ENCODE measurements around the gene CDS1.
"Not testable (repeated sequence)": the region's sequence is repeated elsewhere in the genome, so short reads cannot be mapped to it uniquely, and the experiment has no call there.

The CDS1 gene

DNA sequence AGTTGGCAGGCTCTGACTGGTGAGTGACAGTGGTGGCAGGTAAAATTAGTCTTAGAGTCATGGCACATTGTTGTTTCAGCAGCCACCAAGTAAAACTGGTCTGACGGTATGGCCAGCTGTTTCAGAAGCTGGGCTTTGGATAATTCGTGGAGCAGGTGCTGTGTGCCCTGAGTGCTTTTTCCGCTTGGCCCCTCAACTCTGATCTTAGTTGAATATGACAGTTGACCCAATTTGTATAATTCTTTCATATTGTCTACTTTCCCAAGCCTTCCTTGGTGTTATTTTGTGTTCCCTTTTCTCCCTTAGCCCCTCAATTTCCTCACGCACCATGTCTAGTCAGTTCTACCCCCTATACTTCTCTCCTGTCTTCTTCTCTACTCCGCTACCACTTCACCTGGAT is 32.0 kb downstream of the CDS1 start:
- no peak for DNase-seq

DNA sequence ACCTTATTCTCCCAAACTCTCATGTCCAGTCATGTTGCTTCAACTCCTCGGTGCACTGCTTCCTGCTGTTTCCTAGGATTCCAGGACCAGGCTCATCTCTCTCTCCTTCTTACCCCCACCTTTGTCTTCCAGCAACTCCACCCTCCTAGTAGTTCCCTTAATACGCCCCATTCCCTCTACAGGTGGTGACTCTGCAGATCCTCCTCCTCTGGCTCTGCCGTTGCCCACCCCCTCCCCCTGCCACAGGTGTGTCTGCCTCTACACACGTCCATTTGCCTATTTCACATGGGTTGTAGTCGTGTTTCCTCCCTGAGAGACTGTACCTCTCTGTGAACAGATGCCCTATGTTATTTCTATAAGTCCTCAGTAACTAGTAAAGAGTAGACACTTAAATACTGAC is 32.4 kb downstream of the CDS1 start:
- DNase-seq, result no peak

DNA sequence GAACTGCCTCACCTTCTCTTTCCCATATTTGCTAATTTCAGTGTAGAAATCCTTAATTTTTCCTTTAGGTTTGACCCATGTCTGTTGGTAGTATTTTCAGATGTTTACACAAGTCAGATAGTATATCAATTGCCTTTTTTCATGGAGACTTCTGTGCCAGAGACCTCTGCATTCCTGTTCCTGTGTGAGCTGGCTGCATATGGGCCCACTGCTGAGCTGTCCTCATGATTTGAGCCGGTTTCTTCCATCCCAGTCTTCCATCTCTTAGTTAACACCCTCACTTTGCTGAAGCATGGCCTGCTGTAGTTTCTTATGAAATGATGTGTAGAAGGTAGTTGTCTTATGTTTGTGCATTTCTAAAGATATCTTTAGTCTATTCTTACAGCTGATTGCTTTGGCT is 40.0 kb downstream of the CDS1 start:
- DNase-seq, result no peak

DNA sequence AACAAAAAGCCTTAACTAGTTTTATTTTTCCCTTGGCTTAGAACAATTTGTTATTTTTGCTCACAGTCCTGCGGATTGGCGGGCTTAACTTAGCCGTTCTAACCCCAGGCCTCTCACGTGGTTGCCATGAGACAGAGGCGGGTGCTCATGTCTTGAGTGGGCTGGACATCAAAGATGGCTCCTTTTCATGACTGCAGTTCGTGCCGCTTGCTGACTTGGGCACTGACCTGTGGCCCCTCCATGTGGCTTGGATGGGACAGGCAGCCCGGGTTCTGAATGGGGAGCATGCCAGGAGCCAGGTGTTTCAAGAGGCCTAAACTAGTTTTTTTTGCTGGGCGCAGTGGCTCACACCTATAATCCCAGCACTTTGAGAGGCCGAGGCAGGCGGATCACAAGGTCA is 40.7 kb downstream of the CDS1 start:
- DNase-seq, result no peak

DNA sequence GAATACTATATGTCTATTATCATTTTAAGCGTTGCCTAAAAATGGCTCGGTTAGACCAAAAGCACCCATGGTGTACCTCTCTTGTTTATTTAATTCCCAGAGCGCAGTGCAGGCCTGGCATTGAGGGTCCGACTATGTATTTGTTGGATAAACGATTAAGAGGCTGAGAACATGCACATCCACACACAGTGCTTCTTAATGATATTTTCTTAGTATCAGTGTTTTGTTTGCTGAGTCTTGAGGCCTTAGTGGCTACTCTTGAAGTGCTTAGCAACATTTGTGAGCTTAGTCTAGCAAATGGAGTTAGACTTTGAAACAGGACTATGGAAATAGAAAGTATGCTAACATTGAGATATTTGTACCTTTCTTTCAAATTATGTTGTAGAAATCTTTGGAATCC is 43.7 kb downstream of the CDS1 start:
- DNase-seq, result no peak

DNA sequence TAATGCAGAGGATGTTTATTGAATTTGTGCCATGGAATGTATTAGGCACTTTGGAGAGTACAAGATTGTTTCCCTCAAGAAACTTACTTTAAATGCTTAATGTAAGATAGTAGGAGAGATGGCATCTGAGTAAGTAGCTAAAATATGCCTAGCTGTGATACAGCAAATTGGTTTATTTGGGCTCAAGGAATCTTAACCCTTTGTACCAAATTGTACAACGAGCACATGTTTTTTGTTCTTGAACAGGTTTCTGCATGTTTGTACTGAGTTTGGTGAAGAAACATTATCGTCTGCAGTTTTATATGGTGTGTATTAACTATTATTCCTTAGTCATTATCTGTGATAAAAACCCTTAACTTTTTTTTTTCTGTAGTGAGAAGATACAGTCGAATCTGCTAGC is 48.6 kb downstream of the CDS1 start:
- DNase-seq, result no peak

DNA sequence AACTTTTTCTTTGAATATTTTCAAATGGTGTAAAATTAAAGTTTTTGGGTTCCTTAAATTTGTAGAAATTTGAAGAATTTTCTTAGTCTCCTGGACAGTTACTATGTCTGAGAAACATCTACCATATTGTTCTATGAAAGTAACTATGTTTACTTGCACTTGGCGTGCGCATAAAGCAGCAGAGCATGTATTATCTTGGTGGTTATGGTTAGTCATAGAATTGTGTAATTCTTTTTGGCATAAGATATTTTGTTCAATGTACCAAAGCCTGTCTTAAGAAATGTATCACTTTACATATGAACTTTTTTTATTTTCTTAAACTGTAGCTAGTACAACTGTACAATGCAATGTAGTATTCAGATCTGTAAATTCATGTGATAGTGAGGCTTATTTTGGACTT is 49.2 kb downstream of the CDS1 start:
- no peak for DNase-seq

DNA sequence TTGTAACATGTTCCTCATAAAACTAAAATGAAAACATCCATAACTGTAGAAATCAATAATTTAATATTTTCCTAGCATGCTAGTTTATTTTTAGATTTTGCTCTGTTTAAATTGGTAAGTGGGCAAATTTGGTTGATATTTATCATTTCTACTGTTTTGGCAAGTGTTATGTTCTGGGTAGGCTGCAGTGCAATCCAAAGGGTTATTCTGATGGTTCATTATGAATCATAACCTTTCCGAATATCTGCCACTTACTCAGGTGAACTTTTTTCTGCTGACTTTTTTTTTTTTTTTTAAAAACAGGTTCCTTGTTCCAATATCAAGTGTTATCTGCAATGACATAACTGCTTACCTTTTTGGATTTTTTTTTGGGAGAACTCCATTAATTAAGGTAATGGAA is 52.0 kb downstream of the CDS1 start:
- no peak for DNase-seq

DNA sequence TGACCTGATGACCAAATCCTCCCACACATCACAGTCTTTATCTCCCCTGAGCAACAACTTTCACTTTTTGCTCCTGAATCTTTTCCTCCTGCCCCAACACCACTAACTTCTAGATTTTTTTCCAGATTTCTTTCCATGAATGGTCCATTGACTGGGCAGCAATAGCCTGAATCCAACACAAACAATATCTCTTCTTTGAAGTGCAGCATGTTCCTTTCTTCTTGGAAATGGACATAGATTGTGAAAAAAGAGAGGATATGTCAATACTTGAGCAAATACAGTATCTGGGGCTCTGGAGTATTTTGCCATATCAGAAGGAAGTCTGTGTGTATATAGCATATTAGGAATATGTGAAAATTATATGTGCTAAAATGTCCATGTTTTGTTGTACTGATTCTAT is 55.2 kb downstream of the CDS1 start:
- no peak for DNase-seq

DNA sequence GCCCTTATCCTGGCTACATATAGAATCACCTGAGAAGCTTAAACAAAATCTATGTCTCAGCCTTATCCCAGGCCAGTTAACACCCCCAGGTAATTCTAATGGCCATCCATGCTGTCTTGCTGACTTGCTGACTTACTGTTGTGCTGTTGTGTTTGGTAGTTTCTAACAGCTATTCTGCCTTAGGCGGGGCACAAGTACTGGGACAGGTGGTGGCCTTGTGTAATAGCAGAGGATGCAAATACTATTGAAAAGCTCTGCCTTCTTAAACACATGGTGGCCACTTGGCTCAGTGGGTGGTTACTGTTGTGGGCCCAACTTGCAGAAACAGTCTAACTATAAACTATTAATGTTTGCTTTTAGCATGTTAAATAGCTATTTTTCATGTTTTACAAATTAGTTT is 56.2 kb downstream of the CDS1 start:
- no peak for DNase-seq

DNA sequence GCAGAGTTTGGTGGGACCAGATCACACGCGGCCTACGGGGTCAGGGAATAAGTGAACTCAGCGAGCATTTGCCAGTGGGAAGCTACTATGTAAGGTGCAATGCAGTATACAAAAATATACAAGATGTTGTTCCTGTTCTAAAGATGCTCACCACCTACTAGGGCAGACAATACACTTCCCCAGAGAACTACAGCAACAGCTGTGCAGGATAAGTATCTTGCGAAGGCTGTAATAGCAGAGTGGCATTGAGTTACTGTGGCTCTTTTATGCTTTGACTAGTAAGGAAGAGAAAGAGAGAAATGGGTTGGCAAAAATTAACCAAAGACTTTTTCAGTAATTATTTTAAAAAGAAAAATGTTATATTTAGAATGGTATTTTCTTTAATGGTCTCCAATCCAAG is 61.2 kb downstream of the CDS1 start:
- DNase-seq, result no peak

DNA sequence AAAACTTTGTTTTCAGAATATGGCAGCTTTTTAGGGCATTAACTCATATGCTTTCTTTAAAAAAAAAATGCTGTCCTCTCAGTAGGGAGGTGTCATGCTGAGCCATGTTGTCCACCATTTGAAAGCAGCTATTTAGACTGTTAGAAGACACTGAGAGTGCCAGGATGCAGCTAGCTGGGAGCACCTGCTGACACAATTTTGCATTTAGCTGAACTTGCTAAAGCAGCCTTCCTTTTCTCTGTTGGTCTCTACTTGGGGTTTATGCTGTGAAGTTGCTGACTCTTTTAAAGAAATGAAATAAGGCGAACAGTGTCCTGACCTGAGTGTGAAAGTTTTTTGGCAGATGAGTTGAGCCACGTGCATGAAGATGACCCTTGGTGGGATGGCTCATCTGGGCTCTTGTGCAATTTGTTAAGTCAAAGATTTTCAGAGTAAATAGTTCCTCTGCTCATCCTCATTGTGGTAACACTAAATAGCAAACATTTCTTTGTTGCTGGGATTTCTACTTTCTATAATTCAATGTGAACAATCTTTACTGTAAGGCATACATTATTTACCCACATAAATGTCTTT is 64.5 kb downstream of the CDS1 start:
- DNase-seq, result no peak

DNA sequence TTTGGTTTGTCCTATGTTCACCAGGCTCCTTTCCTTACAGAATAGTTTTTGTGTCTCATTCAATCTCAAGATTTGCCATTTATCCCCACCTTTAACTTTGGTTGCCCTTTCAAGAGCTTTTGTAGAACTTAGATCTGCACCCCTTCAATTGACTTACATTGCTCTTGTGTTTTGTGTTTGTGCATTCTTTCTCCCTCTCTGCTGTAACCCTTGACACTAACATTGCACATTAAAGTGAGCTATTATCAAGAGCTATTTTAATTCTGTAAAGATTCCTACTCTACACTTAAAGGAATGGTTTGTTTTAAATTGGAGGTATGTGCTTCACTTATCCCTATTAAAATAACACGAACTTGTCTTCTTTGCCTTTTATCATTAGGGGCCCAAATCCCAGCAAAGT is 65.3 kb downstream of the CDS1 start:
- DNase-seq, result no peak

DNA sequence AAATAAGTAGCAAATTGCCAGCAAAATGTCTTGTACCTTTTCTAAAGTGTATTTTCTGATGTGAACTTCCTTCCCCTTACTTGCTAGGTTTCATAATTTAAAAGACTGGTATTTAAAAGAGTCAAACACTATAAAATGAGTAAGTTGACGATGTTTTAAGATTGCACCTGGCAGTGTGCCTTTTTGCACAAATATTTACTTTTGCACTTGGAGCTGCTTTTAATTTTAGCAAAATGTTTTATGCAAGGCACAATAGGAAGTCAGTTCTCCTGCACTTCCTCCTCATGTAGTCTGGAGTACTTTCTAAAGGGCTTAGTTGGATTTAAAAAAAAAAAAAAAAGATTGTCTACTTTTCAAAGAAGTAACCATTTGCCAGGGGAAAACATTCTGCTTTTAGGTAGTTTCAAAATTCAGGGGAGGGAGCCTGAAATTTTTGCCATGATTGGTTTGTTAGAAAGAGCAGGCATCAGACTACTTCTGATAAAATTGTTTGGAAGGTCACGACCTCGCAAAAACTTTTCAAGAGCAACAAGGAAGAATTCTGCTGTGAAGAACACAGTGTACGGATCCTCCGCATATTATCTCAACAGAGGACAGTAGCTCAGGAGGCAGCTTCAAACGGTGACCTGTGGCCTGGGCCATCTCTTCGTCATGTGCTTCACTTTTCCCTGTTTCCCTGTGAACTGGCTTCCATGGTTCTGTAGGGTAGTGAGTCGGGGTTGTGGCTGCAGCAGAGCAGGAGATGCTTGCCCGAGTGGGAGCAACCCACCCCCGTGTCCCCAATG is 66.1 kb downstream of the CDS1 start:
- DNase-seq, result no peak

DNA sequence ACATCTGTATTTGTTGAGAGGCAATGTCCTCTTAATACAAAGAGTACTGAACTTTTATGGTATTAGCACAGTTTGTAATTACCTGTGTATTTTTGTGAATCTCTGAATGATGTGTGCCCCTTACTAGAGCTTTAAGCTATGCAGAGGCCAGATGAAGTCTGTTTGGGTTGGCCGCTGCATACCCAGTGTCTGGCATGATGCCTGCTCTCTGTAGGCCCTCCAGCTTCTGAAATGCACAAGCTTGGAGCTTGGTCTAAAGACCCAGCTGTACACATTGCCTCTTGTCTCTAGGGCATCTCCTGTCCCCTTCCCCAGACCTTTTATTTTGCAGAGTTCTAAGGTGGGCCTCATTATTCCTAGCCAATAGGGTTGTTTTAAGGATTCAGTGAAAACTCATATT is 68.6 kb downstream of the CDS1 start:
- DNase-seq, result no peak

DNA sequence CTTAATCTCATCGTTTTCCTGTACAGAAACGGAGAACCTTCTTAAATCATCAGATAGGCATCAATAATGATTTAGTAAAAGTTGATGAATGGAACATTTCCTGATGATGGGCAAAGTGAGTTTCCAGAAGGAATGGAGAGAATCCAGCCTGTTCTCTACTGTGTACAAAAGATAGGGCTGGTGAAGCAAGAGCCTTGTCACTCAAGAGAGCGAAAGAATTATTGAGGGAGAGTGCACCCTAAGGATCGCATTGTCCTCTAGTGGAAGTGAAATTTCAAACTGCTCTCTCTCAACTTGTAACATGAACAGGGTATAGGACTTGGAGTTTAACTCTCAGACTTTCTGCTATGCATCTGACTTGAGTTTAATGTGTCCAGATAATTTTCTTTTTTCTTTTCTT is 69.6 kb downstream of the CDS1 start:
- no peak for DNase-seq

DNA sequence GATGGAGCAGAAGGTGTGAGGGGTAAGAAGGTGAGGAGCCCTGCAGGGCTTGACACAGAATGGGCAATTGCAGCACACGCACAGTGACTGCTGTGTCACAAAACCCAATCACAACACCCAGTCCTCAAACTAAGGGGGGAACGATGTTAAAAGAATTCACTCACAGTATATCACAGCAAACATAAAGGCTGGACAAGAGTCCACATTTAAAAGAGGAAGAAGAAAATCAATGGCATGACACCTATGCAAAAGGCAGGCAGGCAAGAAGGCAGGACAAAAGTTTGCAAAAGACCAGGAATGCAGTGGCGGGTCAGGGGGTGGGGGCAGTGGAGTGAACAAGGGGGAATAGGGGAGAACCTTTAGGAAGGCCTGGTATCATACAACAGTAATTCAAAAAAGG is 77.7 kb downstream of the CDS1 start:
- no peak for DNase-seq

DNA sequence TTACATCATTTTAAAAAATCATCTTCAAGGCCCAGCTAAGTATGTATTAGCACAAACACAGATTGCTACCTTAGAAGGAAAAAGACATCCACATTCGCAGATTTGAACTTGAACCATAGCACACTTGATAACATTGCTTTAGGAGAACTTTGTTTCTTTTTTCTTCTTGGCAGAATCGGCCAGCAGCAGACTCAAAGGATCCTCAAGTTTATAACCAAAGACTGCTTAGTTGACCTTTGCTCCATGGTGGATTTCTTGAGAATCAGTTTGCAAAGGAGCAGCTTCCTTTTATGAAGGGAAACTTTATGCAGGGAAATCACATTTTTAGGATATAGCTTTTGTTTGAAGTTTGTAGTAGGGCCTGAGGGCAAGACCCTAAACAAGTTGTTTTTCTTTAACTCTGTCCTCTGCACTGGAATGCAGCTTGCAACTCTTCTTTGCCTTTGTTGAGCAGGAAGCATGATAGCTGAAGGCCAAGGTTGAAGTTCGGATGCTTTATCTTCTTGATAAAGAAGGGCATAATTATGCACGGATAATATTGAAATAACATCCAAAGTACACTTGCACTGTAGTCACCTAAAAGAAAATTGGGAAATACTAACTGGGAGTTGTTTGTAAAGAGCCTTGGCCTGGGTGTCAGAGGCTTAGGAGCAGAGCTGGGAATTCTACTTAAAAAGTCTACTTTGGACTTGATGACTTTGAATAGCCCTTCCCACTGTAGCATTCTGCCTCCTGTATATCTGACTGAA is 78.4 kb downstream of the CDS1 start:
- DNase-seq, result no peak

DNA sequence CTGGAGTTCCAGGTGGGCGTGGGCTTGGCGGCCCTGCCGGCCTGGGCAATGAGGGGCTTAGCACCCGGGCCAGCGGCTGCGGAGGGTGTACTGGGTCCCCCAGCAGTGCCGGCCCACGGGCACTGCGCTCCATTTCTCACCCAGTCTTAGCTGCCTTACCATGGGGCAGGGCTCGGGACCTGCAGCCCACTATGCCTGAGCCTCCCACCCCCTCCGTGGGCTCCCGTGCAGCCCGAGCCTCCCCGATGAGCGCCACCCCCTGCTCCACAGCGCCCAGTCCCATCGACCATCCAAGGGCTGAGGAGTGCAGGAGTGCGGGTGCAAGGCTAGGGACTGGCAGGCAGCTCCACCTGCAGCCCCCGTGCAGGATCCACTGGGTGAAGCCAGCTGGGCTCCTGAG is 81.8 kb downstream of the CDS1 start:
- not testable (repeated sequence) for DNase-seq

DNA sequence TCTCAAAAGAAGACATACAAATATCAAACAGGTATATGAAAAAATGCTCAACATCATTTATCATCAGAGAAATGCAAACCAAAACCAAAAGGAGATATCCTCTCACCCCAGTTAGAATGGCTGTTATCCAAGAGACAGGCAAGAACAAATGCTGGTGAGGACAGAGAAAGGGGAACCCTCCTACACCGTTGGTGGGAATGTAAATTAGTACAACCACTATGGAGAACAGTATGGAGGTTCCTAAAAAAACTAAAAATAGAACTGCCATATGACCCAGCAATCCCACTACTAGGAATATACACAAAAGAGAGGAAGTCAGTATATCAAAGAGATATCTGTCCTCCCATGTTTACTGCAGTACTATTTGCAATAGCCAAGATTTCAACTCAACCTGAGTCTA is 83.5 kb downstream of the CDS1 start:
- no peak for DNase-seq

DNA sequence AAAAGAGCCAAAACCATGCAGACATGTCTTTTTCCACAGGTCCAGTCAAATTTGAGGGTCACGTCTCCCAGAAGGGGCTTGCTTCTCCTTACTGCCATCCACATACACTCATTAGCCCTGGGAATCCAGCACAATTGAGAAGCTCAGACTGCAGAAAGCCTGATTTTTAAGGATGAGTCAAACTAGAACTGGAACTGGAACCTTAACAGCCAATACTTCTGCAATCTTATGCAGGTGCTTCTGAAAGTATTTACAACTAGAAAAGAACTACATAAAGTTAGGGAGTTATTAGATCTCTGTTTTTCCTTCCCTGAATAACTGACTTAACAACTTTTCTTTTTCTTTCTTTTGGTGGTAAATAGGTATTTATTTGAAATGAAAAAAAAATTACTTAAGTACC is 86.3 kb downstream of the CDS1 start:
- no peak for DNase-seq

DNA sequence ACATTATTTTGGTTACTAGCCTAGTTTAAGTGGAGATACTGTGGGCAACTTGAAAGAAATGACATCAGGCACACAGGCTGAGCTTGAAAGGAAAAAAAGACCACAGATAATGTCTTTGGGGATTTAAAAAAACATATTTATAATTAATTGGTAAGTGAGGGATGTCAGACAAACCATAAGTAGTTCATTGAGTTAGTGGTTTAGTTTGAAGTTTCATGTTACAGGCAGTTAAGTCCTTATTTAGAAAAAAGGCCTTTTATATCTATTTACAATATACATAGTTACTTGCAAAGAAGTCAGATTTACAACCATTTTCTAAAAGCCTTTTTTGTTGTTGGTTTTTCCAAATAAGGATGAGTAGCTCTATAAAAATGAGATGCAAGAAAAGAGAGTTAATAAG is 89.2 kb downstream of the CDS1 start:
- DNase-seq, result no peak

DNA sequence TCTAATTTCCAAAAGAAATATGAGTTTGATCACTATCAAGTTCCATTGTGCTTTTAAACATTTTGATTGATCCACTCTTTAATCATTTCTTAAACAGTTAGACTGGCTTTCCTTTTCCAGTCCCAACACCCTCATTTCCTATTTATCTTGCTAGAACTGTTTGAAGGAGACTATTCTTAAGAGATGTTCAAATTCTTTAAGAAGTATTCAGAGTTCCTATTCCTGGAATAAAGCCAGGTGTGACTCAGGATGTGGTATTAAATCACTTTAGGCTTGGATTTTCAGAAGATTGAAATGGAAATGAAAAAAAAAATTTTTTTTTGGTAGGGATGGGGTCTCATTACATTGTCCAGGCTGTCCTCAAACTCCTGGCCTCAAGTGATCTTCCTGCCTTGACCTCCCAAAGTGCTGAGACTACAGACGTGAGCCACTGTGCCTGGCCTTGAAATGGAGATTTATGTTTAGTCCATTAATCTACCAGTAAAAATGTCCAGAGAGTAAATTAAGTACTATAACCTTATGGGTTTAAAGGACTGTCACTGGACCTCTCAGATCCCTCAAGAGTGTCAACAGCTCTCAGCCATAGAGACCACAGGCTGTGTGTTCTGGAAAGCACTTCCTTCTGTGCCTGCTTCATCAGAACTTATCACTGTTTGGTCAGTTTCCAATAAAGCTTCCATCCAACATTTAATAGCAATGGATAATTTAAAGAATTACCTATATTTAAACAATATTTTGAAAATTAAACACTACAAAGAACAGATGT is 90.7 kb downstream of the CDS1 start:
- no peak for DNase-seq

DNA sequence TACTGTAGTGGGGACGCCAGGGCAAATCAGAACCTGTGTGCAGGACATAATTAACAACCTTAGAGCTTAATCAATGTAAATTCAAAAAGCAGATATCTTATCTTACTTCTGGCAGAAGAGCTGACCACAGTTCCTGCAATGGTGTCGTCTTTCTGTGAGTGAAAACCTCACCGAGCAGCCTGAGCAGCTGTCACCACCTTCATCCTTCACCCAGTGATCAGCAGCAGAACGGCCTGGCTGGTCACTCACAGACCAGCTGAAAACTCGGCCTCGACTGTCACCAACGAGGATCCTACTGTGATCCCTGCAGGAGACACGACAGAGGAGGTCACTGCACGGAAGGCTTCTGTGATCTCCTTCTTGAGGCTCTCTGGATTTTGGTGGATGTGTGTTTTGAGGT is 94.2 kb downstream of the CDS1 start:
- DNase-seq, result no peak
